HL-60 (cell line): Measurements from ENCODE around the gene GPR108.

Source experiments
- DNase-seq, 2 experiments: peaks; one replicate each; pipeline ENCODE4 v3.0.0-alpha.2; 2010 to 2020; ENCODE audit warnings: low read depth in 1 of 2, low spot score in 1 of 2
- H3K27ac ChIP-seq: fragments of 250-450 bp; sonication (Bioruptor Pico); replicated peaks from 2 replicates; pipeline ENCODE4 v1.5.1; 2020; ENCODE audit warnings: mild to moderate bottlenecking, moderate library complexity
- H3K27me3 ChIP-seq: fragments of 250-450 bp; sonication (Bioruptor Pico); 2 replicates; pipeline ENCODE4 v1.5.1; 2021; ENCODE audit warnings: mild to moderate bottlenecking, moderate library complexity; ENCODE audit not compliant: insufficient read depth, poor library complexity, severe bottlenecking
- H3K4me3 ChIP-seq: replicated peaks from 2 replicates; pipeline ENCODE4 v1.5.1; 2011; ENCODE audit warnings: mild to moderate bottlenecking, control low read depth, low read length; ENCODE audit not compliant: insufficient read depth
- CTCF ChIP-seq: IDR thresholded peaks from one replicate; pipeline ENCODE4 v1.5.1; 2011; ENCODE audit warnings: low read length, control low read depth, inconsistent platforms; ENCODE audit not compliant: insufficient read depth
- GABPA ChIP-seq: IDR thresholded peaks from 2 replicates; pipeline ENCODE4 v1.6.1; 2012; ENCODE audit warnings: low read depth
- POLR2AphosphoS5 ChIP-seq: IDR thresholded peaks from 2 replicates; pipeline ENCODE4 v1.6.1; 2012; ENCODE audit warnings: low read depth
- SPI1 ChIP-seq: IDR thresholded peaks from 2 replicates; pipeline ENCODE4 v1.6.1; 2012; ENCODE audit warnings: low read depth, mild to moderate bottlenecking, borderline replicate concordance
- TF ChIP-seq, protein P1 (sequence below): IDR thresholded peaks from 2 replicates; pipeline ENCODE4 v1.6.1; 2012; ENCODE audit warnings: low read depth; ENCODE audit not compliant: insufficient replicate concordance

The GPR108 gene

GRCh38 chr19:6724631-6725492 is 12.5 kb downstream of the GPR108 start:
- no peak for DNase-seq
- Histone ChIP-seq H3K27ac (no peak overlapping the region), H3K4me3 (no peak overlapping the region), H3K27me3 (no peaks in the 10 kb centered on the region)
- TF ChIP-seq POLR2AphosphoS5, result no peak
- TF ChIP-seq CTCF, result no peak
- TF ChIP-seq, protein P1, sequence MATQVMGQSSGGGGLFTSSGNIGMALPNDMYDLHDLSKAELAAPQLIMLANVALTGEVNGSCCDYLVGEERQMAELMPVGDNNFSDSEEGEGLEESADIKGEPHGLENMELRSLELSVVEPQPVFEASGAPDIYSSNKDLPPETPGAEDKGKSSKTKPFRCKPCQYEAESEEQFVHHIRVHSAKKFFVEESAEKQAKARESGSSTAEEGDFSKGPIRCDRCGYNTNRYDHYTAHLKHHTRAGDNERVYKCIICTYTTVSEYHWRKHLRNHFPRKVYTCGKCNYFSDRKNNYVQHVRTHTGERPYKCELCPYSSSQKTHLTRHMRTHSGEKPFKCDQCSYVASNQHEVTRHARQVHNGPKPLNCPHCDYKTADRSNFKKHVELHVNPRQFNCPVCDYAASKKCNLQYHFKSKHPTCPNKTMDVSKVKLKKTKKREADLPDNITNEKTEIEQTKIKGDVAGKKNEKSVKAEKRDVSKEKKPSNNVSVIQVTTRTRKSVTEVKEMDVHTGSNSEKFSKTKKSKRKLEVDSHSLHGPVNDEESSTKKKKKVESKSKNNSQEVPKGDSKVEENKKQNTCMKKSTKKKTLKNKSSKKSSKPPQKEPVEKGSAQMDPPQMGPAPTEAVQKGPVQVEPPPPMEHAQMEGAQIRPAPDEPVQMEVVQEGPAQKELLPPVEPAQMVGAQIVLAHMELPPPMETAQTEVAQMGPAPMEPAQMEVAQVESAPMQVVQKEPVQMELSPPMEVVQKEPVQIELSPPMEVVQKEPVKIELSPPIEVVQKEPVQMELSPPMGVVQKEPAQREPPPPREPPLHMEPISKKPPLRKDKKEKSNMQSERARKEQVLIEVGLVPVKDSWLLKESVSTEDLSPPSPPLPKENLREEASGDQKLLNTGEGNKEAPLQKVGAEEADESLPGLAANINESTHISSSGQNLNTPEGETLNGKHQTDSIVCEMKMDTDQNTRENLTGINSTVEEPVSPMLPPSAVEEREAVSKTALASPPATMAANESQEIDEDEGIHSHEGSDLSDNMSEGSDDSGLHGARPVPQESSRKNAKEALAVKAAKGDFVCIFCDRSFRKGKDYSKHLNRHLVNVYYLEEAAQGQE, result no peak
- TF ChIP-seq GABPA, result no peak
- TF ChIP-seq SPI1, result no peak

GRCh38 chr19:6723738-6724137 is 13.6 kb downstream of the GPR108 start:
- TF ChIP-seq SPI1 (peak; percentile 98), GABPA (no peak)
- Histone ChIP-seq H3K27me3 (no peaks in the 10 kb centered on the region), H3K4me3 (no peak overlapping the region), H3K27ac (peak overlapping the region; percentile 29)
- DNase-seq, result peak in 1 of 2 experiments; percentile 74

GRCh38 chr19:6723108-6723618 is 14.2 kb downstream of the GPR108 start:
- TF ChIP-seq, protein P1, result no peak
- TF ChIP-seq SPI1 (no peak), CTCF (no peak), GABPA (no peak), POLR2AphosphoS5 (no peak)
- no peak for DNase-seq
- H3K4me3 ChIP-seq, result no peak overlapping the region
- no peaks in the 10 kb centered on the region for H3K27me3 ChIP-seq
- H3K27ac ChIP-seq, result no peak overlapping the region

DNA sequence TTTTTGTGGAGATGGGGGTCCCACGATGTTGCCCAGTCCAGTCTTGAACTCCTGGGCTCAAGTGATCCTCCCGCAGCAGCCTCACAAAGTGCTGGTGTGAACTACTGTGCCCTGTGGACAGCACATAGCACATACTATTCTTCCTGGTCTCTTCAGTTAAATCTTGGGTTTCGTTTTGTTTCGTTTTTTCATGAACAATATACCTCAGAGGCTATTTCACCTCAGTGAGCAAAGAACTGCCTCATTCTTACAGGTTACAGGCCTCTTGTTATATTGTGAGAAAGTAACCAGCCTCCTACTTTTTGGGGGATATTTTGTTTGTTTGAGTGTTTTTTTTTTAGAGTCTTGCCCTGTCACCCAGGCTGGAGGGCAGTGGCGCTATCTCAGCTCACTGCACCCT is 15.6 kb downstream of the GPR108 start:
- no peak for DNase-seq
- Histone ChIP-seq H3K27me3 (no peaks in the 10 kb centered on the region), H3K4me3 (no peak overlapping the region), H3K27ac (no peak overlapping the region; the same call in 1 of the 2 replicates)
- TF ChIP-seq SPI1, result no peak
- no peak for TF ChIP-seq CTCF
- TF ChIP-seq, protein P1, result no peak
- no peak for TF ChIP-seq POLR2AphosphoS5
- no peak for TF ChIP-seq GABPA
